Retina (tissue), 1 donor: ENCODE measurements around the gene LARGE1.

Source experiments
- DNase-seq: peaks from one replicate; pipeline ENCODE4 v3.0.0-alpha.2; 2016

Gene LARGE1

DNA sequence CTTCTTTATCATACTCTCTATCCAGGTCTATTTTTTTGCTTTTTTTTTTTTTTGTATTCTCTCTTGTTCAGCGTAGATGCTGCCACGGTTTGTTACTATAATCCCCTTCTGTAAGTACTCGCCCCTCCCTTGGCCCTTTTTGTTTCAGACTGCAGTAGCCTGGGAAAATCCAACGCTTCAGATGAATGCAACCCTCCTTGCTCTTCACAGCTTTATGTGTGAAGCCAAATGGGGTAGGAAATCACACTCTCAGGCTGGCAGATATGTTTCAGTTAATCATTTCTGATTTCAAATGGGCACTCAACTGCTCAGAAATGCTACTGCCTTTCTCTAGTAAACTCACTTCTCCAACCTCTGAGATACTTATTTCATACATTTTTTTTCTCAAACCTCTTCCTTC is 149.1 kb downstream of the LARGE1 start:
- no peak for DNase-seq

DNA sequence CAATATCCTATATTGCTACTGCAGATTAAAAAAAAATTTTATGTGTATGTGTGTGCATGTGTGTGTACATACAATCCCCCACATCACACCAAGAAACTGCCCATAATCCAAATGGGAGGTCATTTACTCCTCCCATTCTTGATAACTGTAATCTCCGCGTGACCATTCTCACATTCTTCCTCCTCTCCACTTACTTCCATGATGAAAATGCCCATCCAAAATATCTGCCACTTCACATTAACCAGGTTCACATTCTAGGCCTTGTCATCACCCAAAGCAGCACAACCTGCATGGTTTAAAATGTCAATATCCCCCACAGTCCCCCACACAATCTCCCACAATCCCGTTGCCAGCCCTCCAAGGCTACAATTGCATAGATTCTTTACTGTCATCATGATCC is 149.6 kb downstream of the LARGE1 start:
- no peak for DNase-seq

- DNase-seq: no peak
Observed at GRCh38 chr22:33766091-33766490, 154.2 kb downstream of the LARGE1 start.

DNA sequence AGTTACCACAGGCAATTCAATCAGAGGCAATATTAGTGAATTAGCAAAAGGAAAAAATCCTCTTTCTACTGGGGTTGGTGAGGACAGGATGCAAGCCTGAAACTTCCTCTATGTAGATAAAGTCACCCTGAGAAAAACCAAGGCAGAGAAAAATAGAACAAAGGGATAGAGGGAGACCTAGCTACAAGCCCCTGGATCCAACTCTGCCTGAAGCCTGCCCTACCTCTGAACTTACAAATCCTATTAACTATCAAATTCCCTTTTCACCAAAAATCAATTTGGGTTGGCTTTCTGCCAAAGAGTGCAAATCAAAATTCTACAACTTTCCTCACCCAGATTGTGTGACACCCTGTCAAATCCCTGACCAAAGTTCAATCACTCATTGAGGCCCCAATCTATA is 161.3 kb downstream of the LARGE1 start:
- DNase-seq: no peak

- DNase-seq: no peak
Observed at GRCh38 chr22:33757802-33758483, 162.3 kb downstream of the LARGE1 start.

- DNase-seq: no peak
Observed at GRCh38 chr22:33757041-33757801, 163.1 kb downstream of the LARGE1 start.

GRCh38 chr22:33756508-33756949 is 163.7 kb downstream of the LARGE1 start:
- no peak for DNase-seq

DNA sequence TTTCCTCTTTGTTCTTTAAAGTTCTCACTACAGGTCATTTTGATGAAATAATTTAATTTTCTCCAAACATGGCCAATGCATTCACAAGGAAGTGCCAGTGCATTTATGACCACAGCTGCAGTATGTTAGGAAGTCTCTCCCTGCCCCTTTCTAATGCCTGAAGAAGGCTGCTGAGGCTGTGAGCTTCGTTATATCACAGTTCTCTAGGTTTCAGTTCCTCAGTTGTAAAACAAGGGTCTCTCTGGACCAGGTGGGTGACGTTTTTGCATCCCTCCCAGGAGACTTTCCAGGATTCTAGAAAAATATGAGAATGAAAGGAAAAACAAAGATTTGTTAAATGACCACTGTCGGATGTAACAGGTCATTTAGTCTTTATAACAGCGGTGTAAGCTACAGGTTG is 171.6 kb downstream of the LARGE1 start:
- DNase-seq: no peak

- no peak for DNase-seq
Observed at GRCh38 chr22:33747576-33748180, 172.6 kb downstream of the LARGE1 start.

DNA sequence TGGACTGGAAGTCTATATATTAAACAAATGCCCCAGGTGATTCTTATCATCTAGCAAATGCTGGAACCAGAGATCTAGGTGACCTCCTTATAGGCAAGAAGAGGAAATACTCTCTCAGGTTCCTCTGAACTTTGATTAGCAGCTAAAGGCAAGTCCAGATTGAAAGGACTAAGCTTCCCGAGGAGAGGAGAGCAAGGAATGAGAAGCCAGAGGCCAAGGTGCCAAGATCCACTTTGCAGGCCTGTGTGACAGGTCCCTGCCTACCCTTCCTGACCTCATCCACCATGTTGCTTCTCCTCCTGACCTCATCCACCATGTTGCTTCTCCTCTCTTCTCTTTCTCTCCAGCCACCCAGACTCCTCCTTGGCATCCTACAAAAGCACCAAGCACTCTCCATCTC is 173.2 kb downstream of the LARGE1 start:
- DNase-seq: no peak

DNA sequence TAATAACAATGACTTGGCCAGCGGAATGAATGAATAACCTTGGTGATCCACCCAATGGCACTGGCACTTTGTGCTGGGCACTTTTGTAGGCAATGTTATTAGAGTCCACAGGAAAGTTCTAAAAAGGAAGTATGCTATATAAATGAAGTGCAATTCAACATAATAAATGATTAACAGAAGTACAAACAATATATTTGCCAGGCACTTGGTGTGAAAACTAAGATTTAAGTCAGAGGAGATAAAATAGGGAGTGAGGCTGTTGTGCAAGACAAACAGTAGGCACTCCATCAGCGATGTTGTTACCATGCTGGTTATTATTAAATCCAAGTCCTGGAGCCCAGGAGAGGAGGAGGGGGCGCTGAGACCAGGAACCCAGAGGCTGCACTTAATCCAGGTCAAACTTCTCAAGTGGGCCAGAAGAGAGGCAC is 173.8 kb downstream of the LARGE1 start:
- no peak for DNase-seq

DNA sequence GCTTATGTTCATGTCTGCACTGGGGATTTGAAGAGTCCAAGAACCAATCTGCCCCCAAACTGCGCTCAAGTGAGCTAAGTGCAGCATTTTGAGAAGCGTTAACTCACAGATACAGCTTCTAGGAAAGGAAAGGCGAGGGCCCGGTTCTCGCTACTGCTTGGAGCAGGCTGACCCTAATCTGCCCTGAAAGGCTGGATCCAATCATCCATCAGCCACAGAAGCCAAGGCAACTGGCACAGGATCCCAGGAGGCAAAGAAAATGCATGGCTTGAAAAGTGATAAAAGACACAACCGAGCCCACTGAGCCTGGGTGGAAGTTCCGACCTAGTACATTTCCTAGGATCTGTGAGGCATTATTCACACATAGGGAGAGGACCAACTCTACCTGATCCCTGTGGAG is 174.8 kb downstream of the LARGE1 start:
- peak; percentile 33 for DNase-seq

DNA sequence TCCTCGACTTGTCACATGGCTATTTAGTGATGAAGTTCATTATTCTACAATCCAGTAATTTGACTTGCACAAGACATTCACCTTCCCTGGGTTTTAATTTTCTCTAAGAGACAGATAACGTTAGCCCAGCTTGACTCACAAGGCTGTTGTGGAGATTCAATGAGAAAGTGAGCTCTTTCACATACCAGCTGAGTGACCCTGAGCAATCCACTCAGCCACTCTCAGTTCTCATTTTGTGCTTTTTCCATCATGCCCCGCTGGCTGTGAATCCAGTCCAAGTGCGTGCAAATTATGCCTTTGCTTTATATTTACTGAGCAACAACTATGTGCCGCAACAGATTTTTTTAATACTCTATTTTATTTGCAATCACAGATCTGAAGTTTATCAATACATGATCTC is 176.5 kb downstream of the LARGE1 start:
- no peak for DNase-seq

GRCh38 chr22:33741025-33741424 is 179.3 kb downstream of the LARGE1 start:
- no peak for DNase-seq

DNA sequence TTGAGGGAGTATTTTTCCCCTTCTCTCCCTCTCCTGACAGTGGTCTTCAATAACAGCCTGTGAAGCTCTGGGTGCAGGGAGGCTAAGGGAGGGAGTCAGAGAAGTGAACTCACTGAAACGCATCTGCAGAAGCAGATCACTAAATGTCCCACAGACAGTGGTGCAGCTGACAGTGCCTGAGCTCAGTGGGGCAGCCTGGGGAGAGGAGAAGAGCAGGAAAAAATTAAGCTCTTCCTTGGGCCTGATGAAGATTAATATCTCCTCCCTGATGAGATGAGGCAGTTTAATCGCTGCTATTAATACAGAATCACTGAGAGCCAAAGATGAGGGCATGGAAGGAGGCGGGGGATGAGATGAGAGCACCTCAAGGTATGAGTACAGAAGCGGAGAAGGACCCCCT is 180.8 kb downstream of the LARGE1 start:
- DNase-seq: no peak

- peak; percentile 29 for DNase-seq
Observed at GRCh38 chr22:33737662-33738061, 182.6 kb downstream of the LARGE1 start.

GRCh38 chr22:33735978-33736377 is 184.3 kb downstream of the LARGE1 start:
- DNase-seq: no peak

DNA sequence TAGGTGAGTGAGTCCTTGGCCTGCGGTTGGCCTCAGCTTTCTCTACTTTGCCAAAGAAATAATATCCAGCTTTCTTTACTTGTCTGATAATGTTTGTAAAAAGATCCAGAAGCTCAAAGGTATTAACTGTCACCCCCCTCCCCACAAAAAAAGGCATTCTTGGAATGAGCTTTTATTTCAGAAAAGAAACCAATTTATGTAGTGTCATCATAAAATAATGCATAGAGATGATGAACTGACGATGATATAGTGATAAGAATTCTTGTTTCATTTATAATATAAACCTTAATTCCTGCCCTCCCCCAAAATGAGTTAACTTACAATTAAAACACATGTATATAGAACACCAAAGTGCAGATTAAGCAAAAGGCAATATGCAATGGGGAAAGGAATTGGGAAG is 191.4 kb downstream of the LARGE1 start:
- no peak for DNase-seq

DNA sequence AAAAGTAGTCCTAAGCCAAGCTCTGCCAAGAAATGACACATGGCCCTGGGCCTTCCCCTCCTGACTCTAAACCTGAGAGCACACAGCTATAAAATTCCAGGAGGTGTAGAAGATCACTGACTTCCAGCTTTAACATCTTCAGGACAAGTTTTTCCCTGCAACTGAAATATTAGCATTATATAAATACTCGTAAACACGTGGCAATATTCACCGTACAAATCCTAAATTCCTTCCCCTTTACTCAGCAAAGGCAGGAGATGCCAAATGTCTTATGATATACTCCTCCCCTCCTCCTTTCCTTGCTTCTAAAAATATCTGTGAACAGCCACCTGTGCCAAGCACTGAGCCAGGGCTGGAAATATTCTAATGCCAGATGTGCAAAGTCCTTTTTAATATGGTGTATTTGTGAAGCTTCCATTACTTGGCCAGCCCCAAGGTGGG is 194.0 kb downstream of the LARGE1 start:
- DNase-seq: no peak

GRCh38 chr22:33723915-33724314 is 196.4 kb downstream of the LARGE1 start:
- no peak for DNase-seq

- DNase-seq: no peak
Observed at GRCh38 chr22:33722816-33723215, 197.5 kb downstream of the LARGE1 start.

DNA sequence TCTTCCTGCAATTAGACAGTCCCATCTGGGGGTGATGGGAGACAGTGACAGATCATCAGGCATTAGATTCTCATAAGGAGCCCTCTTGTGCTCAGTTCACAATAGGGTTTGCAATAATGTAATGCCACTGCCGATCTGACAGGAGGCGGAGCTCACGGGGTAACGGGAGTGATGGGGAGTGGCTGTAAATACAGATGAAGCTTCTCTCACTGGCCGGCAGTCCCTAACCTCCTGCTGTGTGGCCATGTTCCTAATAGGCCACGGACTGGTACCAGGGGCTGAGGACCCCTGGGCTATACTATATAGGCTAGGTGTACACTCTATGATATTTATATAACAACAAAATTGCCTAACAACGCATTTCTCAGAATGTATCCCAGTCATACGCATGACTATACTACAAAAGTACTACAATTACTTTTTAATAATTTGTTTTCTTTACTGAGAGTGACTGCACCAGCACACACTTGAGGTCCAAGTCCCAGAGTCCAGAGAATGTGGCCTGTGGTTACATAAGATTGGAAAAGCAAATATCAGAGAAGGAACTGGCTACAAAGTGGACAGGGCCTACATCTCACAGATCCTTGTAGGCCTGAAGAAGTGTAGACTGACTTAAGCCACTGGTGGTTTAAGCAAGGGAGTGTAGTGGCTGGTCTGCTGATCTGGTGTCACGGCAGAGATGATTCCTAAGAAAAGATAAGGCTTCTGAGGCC is 200.0 kb downstream of the LARGE1 start:
- DNase-seq: no peak

DNA sequence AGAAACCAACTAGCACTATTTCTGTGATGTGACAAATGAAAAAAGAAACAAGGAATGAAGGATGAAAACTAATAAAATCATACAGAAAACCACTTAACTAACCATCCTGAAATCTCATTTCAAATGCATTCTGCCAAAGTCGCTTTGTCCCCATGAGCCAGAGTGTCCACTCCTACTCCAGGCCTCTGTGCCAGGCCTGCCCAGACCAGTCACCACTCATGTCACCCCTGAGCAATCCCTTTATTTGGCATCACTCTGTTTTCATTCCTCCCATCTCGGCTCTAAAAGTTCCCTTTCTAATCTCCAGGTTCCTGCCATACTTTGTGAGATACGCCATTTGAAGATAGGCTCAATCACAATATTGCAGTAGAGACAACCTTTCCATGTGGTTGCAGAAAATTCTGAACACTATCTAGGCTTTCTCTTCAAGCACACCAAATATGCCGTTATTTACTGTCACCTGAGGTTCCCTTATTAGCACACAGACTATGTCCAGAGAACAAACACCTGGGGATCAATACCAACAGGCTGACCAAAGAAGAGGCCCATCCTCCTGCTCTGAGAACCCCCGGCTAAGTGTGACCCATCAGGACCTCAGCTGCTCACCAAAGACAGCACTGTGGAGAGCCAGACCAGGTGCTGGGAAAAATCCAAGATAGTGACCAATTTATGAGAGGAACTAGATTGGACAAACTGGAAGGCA is 202.4 kb downstream of the LARGE1 start:
- no peak for DNase-seq
